Measurements from ENCODE around the gene ODF2. TPM values are rescaled to one million over a fixed set of nuclear protein-coding genes. Genes with fewer than 3 reads are reported as not detected.

The ODF2 gene
- 31.2 and 48.5 TPM in 2 replicates for total RNA-seq

GRCh38 chr9:128455849-128456612 is at the start of gene ODF2:
Gene ODF2 (plus strand): TSS chr9:128456006. CDS start chr9:128456092, 86 bp downstream.

GRCh38 chr9:128420651-128421481 is 34.9 kb upstream of the ODF2 start, which contains the start of gene CERCAM:
Gene CERCAM (plus strand): TSS chr9:128420857. CDS start chr9:128420878, 21 bp downstream.

GRCh38 chr9:128504485-128505413 is 48.9 kb downstream of the ODF2 start, which contains the start of gene GLE1:
Gene GLE1 (plus strand): TSS chr9:128504719. CDS start chr9:128504806, 87 bp downstream.

Other genes starting within 250 kb of the ODF2 start
- gene GOLGA2, start 180.0 kb upstream of the ODF2 start, total RNA-seq, result 44.4 and 94.0 TPM in 2 replicates
- 20.0 and 24.1 TPM in 2 replicates for gene SWI5, start 179.7 kb upstream of the ODF2 start, total RNA-seq
- gene TRUB2, start 133.6 kb upstream of the ODF2 start, total RNA-seq, result 19.3 and 25.1 TPM in 2 replicates
- 16.2 and 22.9 TPM in 2 replicates for gene COQ4, start 133.2 kb upstream of the ODF2 start, total RNA-seq
- 24.1 and 37.9 TPM in 2 replicates for gene SLC27A4, start 115.5 kb upstream of the ODF2 start, total RNA-seq
- gene URM1, start 84.6 kb upstream of the ODF2 start, total RNA-seq, result 37.1 and 85.3 TPM in 2 replicates
- gene CERCAM, start 35.1 kb upstream of the ODF2 start, total RNA-seq, result 9.6 and 35.7 TPM in 2 replicates
- 15.1 and 21.0 TPM in 2 replicates for gene GLE1, start 48.7 kb downstream of the ODF2 start, total RNA-seq
- gene SPTAN1, start 96.6 kb downstream of the ODF2 start, total RNA-seq, result 452 and 679 TPM in 2 replicates
- gene DYNC2I2, start 200.8 kb downstream of the ODF2 start, total RNA-seq, result 50.4 and 67.8 TPM in 2 replicates
- gene SET, start 233.2 kb downstream of the ODF2 start, total RNA-seq, result 519 and 772 TPM in 2 replicates
- 13.5 and 22.7 TPM in 2 replicates for gene PKN3, start 246.5 kb downstream of the ODF2 start, total RNA-seq